Right lobe of liver (tissue), 4 donors: ENCODE results near the gene POM121L12.

Source experiments
- POLR2A ChIP-seq: fragments of 450-650 bp; IDR thresholded peaks from one replicate; pipeline ENCODE4 v1.6.1; 2017; ENCODE audit warnings: antibody characterized with exemption, mild to moderate bottlenecking
- TF ChIP-seq, protein P1 (sequence below), 4 donors: fragments of 200-600 bp in 3 of 4; fragments of 450-650 bp in 1 of 4; IDR thresholded peaks; one replicate each; pipeline versions ENCODE4 v1.5.1 to v1.8.0; 2016 to 2022; ENCODE audit warnings: antibody characterized with exemption in 4 of 4, mild to moderate bottlenecking in 2 of 4
- donor health status: DM: no; HTN: no; CAD: no.
- donor health status: DM: no; HTN: no; CAD: no.
- donor health status: DM: no; HTN: yes; CAD: no.

GRCh38 chr7:53050433-53050832 is 15.0 kb downstream of the POM121L12 start:
- TF ChIP-seq POLR2A = no peak
- TF ChIP-seq, protein P1, sequence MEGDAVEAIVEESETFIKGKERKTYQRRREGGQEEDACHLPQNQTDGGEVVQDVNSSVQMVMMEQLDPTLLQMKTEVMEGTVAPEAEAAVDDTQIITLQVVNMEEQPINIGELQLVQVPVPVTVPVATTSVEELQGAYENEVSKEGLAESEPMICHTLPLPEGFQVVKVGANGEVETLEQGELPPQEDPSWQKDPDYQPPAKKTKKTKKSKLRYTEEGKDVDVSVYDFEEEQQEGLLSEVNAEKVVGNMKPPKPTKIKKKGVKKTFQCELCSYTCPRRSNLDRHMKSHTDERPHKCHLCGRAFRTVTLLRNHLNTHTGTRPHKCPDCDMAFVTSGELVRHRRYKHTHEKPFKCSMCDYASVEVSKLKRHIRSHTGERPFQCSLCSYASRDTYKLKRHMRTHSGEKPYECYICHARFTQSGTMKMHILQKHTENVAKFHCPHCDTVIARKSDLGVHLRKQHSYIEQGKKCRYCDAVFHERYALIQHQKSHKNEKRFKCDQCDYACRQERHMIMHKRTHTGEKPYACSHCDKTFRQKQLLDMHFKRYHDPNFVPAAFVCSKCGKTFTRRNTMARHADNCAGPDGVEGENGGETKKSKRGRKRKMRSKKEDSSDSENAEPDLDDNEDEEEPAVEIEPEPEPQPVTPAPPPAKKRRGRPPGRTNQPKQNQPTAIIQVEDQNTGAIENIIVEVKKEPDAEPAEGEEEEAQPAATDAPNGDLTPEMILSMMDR (IDR thresholded peaks at IDR 0.05) = no peak
